Measurements from ENCODE around the gene RBM48. TPM values are rescaled to one million over a fixed set of nuclear protein-coding genes. Genes with fewer than 3 reads are reported as not detected.

The RBM48 gene
- total RNA-seq, 2 donors from 2014 or later: 9.5 to 16.4 TPM

DNA sequence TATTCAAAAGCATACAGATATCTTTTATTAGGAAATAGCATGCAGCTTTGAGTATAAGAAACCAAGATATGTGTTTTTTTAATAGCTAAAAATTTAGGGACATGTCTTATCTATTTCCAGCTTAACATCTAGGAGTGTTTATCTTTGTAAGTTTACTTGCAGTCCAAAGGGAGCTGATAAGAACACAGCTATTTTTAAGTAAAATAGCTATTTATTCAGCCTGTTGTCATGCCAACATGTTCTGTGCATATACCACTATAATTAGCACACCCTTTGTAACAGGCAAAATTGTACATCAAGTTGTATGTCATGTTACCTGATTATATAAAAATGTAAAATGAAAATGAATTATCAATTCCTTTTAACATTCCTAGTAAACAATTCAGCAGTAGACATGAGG, 32.0 kb downstream of the RBM48 start:
- Histone ChIP-seq H3K27ac (no peak overlapping the region), H3K4me3 (no peak overlapping the region), H3K36me3 (peaks cover 25% of the 10 kb centered on the region), H3K9me3 (no peaks in the 10 kb centered on the region), H3K4me1 (ENCODE audit: control insufficient read depth in 1 of 2, low read depth in 2 of 2) (peaks cover 0 to 4% of the 10 kb centered on the region in 2 donors), H3K27me3 (replicated peaks; ENCODE audit: insufficient read depth) (no peaks in the 10 kb centered on the region)
- TF ChIP-seq, protein P1, sequence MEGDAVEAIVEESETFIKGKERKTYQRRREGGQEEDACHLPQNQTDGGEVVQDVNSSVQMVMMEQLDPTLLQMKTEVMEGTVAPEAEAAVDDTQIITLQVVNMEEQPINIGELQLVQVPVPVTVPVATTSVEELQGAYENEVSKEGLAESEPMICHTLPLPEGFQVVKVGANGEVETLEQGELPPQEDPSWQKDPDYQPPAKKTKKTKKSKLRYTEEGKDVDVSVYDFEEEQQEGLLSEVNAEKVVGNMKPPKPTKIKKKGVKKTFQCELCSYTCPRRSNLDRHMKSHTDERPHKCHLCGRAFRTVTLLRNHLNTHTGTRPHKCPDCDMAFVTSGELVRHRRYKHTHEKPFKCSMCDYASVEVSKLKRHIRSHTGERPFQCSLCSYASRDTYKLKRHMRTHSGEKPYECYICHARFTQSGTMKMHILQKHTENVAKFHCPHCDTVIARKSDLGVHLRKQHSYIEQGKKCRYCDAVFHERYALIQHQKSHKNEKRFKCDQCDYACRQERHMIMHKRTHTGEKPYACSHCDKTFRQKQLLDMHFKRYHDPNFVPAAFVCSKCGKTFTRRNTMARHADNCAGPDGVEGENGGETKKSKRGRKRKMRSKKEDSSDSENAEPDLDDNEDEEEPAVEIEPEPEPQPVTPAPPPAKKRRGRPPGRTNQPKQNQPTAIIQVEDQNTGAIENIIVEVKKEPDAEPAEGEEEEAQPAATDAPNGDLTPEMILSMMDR (IDR thresholded peaks at IDR 0.05): no peak
- DNase-seq (ENCODE audit: low spot score) (no peak), ATAC-seq (ENCODE audit: insufficient number of reproducible peaks, low FRiP score, low read depth) (no peak)

GRCh38 chr7:92563345-92563744, 34.8 kb downstream of the RBM48 start:
- no peak overlapping the region for H3K4me3 ChIP-seq
- DNase-seq (ENCODE audit: low spot score) (no peak), ATAC-seq (ENCODE audit: insufficient number of reproducible peaks, low FRiP score, low read depth) (no peak)
- peaks cover 33% of the 10 kb centered on the region for H3K36me3 ChIP-seq
- H3K27ac ChIP-seq: no peak overlapping the region
- H3K9me3 ChIP-seq: no peaks in the 10 kb centered on the region
- TF ChIP-seq, protein P1 (IDR thresholded peaks at IDR 0.05): no peak
- H3K27me3 ChIP-seq (replicated peaks; ENCODE audit: insufficient read depth): no peaks in the 10 kb centered on the region
- H3K4me1 ChIP-seq (ENCODE audit: control insufficient read depth in 1 of 2, low read depth in 2 of 2): peaks cover 0 to 4% of the 10 kb centered on the region in 2 donors

- TF ChIP-seq, protein P1 (IDR thresholded peaks at IDR 0.05): no peak
- Histone ChIP-seq H3K4me3 (no peak overlapping the region), H3K27ac (no peak overlapping the region), H3K9me3 (no peaks in the 10 kb centered on the region), H3K36me3 (peaks cover 35% of the 10 kb centered on the region), H3K27me3 (replicated peaks; ENCODE audit: insufficient read depth) (no peaks in the 10 kb centered on the region), H3K4me1 (ENCODE audit: control insufficient read depth in 1 of 2, low read depth in 2 of 2) (no peaks in the 10 kb centered on the region)
- ATAC-seq (ENCODE audit: insufficient number of reproducible peaks, low FRiP score, low read depth) (no peak), DNase-seq (ENCODE audit: low spot score) (no peak)
These were observed 38.9 kb downstream of the RBM48 start for GRCh38 chr7:92567460-92567859.

GRCh38 chr7:92569137-92569536, 40.5 kb downstream of the RBM48 start:
- TF ChIP-seq, protein P1 (IDR thresholded peaks at IDR 0.05): no peak
- no peak for ATAC-seq (ENCODE audit: insufficient number of reproducible peaks, low FRiP score, low read depth)
- Histone ChIP-seq H3K4me1 (ENCODE audit: control insufficient read depth in 1 of 2, low read depth in 2 of 2) (no peaks in the 10 kb centered on the region), H3K27me3 (replicated peaks; ENCODE audit: insufficient read depth) (no peaks in the 10 kb centered on the region), H3K4me3 (no peak overlapping the region), H3K9me3 (no peaks in the 10 kb centered on the region), H3K36me3 (peaks cover 25% of the 10 kb centered on the region), H3K27ac (no peak overlapping the region)
- no peak for DNase-seq (ENCODE audit: low spot score)

GRCh38 chr7:92576296-92576695, 47.7 kb downstream of the RBM48 start:
- ATAC-seq (ENCODE audit: insufficient number of reproducible peaks, low FRiP score, low read depth) (no peak), DNase-seq (ENCODE audit: low spot score) (no peak)
- Histone ChIP-seq H3K4me3 (no peak overlapping the region), H3K9me3 (no peaks in the 10 kb centered on the region), H3K4me1 (ENCODE audit: control insufficient read depth in 1 of 2, low read depth in 2 of 2) (no peaks in the 10 kb centered on the region), H3K36me3 (peaks cover 21% of the 10 kb centered on the region), H3K27me3 (replicated peaks; ENCODE audit: insufficient read depth) (no peaks in the 10 kb centered on the region), H3K27ac (no peak overlapping the region)
- TF ChIP-seq, protein P1 (IDR thresholded peaks at IDR 0.05): no peak

Measured in thoracic aorta (tissue), 2 donors.